HepG2 (cell line): ENCODE measurements around the gene SRSF1. TPM values are rescaled to one million over a fixed set of nuclear protein-coding genes. Genes with fewer than 3 reads are reported as not detected.

Experiments
- GATAD1 ChIP-seq: IDR thresholded peaks from 2 replicates; pipeline ENCODE4 v1.6.1; 2016; ENCODE audit warnings: missing genetic modification reagents, missing compliant biosample characterization
- HNRNPLL ChIP-seq: fragments of 200-400 bp; formaldehyde crosslinking; IDR thresholded peaks from 2 replicates; pipeline ENCODE4 v1.6.1; 2017; ENCODE audit warnings: mild to moderate bottlenecking, low read depth, low read length; ENCODE audit not compliant: poor library complexity, severe bottlenecking
- NBN ChIP-seq: fragments of 450-650 bp; conservative IDR thresholded peaks from 2 replicates; pipeline ENCODE4 v1.6.1; 2017
- NFE2L2 ChIP-seq: fragments of 150-350 bp; IDR thresholded peaks from 2 replicates; pipeline ENCODE4 v1.6.1; 2014; ENCODE audit warnings: low read length
- RELA ChIP-seq: sonication (generic); formaldehyde crosslinking; IDR thresholded peaks from 2 replicates; pipeline ENCODE4 v1.4.0; 2020; ENCODE audit warnings: missing genetic modification reagents
- SMARCC2 ChIP-seq: fragments of 450-650 bp; IDR thresholded peaks from 2 replicates; pipeline ENCODE4 v1.6.1; 2017; ENCODE audit warnings: antibody characterized with exemption, mild to moderate bottlenecking
- TSC22D2 ChIP-seq: sonication (generic); formaldehyde crosslinking; IDR thresholded peaks from 2 replicates; pipeline ENCODE4 v1.5.1; 2020; ENCODE audit warnings: missing genetic modification reagents, mild to moderate bottlenecking, borderline replicate concordance
- ZNF207 ChIP-seq: fragments of 450-650 bp; IDR thresholded peaks from 2 replicates; pipeline ENCODE4 v1.6.1; 2016; ENCODE audit warnings: antibody characterized with exemption, borderline replicate concordance
- ZNF746 ChIP-seq: sonication (generic); formaldehyde crosslinking; IDR thresholded peaks from 2 replicates; pipeline ENCODE4 v1.8.0; 2022; ENCODE audit warnings: mild to moderate bottlenecking, missing genetic modification reagents
- ZNF879 ChIP-seq: sonication (generic); formaldehyde crosslinking; IDR thresholded peaks from 2 replicates; pipeline ENCODE4 v1.8.1; 2023; ENCODE audit warnings: missing genetic modification reagents
- polyA plus RNA-seq, 8 experiments: library from polyadenylated mRNA; depleted of rRNA in 3 of 8; stranded (reverse) in 7 of 8; unstranded in 1 of 8; fragments of >200 nt; fragmentation: Illumina TruSeq in 4 of 8; extraction: Trizol in 4 of 8; gene quantifications; 2 replicates each; pipeline versions ENCODE4 v1.2.1 to v1.2.3, GENCODE V29; 2011 to 2016; ENCODE audit warnings: low read depth in 4 of 8, missing spikeins in 1 of 8, mixed read lengths in 1 of 8; ENCODE audit not compliant: insufficient read depth in 1 of 8
- total RNA-seq, 5 experiments: library from RNA; depleted of rRNA; stranded (reverse); fragments of >200 nt; fragmentation: Illumina TruSeq; extraction: Trizol; gene quantifications; 2 replicates each; pipeline ENCODE4 v1.2.3, GENCODE V29; 2016; ENCODE audit warnings: low read depth in 1 of 5
- TF ChIP-seq, protein P1 (sequence below): sonication (generic); formaldehyde crosslinking; IDR thresholded peaks from 2 replicates; pipeline ENCODE4 v1.4.0; 2020; ENCODE audit warnings: missing genetic modification reagents
- TF ChIP-seq, protein P2 (sequence below): sonication (generic); formaldehyde crosslinking; IDR thresholded peaks from 2 replicates; pipeline ENCODE4 v1.5.0; 2020; ENCODE audit warnings: mild to moderate bottlenecking, missing genetic modification reagents
- TF ChIP-seq, protein P3 (sequence below): sonication (generic); formaldehyde crosslinking; IDR thresholded peaks from 2 replicates; pipeline ENCODE4 v1.4.0; 2020; ENCODE audit warnings: mild to moderate bottlenecking, low read depth, missing genetic modification reagents
- TF ChIP-seq, protein P4 (sequence below): IDR thresholded peaks from 2 replicates; pipeline ENCODE4 v1.6.1; 2016
- TF ChIP-seq, protein P5 (sequence below): sonication (generic); formaldehyde crosslinking; IDR thresholded peaks from 2 replicates; pipeline ENCODE4 v1.5.1; 2020; ENCODE audit warnings: missing genetic modification reagents, mild to moderate bottlenecking, borderline replicate concordance

SRSF1 gene
- total and polyA plus RNA-seq, 2 of the 13 experiments (the other 11 are each of a cell fraction or from before 2014, with no cell fraction given), result 142 to 445 TPM

DNA sequence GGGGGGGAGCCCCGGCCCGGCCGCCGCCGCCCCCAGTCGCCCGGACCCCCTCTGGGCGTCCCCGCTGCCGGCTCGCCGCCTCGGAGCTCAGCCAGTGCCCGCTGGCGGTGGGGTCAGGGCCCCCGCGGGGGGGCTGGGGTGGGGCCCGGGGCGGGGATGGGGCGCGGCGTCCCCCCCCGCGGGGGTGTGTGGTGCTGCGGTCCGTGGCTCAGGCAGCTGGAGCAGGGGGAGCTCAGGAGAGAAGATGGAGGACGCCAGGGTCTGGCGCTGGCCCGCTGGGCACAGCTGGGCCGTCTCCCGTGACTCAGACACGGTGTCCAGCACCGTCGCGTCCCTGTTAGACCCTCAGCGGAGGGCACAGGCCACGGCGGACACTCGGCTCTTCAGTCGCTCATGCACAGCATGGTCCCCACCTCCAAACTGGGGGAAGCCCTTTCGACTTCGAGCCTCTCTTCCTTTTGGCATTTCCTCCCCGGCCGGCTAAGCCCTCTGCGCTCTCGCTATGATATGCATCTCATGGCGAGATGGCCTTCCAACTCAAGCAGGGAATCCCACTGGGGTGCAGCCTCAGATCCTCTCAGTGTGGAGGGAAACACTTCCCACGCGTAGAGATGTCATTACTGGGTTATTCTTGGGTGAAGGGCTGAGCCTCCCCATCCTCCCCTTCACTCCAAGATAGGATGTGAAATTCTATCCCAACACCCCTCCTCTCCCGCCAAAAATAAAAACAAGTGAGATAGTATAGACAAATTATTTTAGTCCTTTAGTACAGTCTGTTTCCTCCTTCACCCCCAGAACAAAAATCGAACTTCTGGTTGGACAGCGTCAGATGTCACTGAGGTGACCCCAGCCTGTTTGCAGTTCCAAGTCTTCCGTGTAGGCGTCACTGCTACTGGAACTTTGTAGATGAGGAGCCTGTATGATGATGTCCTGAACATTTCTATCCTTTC is 18.5 kb downstream of the SRSF1 start (continued):
- TF ChIP-seq TSC22D2, result no peak; the same call in 1 of the 2 replicates
- TF ChIP-seq RELA, result no peak
- TF ChIP-seq, protein P1, sequence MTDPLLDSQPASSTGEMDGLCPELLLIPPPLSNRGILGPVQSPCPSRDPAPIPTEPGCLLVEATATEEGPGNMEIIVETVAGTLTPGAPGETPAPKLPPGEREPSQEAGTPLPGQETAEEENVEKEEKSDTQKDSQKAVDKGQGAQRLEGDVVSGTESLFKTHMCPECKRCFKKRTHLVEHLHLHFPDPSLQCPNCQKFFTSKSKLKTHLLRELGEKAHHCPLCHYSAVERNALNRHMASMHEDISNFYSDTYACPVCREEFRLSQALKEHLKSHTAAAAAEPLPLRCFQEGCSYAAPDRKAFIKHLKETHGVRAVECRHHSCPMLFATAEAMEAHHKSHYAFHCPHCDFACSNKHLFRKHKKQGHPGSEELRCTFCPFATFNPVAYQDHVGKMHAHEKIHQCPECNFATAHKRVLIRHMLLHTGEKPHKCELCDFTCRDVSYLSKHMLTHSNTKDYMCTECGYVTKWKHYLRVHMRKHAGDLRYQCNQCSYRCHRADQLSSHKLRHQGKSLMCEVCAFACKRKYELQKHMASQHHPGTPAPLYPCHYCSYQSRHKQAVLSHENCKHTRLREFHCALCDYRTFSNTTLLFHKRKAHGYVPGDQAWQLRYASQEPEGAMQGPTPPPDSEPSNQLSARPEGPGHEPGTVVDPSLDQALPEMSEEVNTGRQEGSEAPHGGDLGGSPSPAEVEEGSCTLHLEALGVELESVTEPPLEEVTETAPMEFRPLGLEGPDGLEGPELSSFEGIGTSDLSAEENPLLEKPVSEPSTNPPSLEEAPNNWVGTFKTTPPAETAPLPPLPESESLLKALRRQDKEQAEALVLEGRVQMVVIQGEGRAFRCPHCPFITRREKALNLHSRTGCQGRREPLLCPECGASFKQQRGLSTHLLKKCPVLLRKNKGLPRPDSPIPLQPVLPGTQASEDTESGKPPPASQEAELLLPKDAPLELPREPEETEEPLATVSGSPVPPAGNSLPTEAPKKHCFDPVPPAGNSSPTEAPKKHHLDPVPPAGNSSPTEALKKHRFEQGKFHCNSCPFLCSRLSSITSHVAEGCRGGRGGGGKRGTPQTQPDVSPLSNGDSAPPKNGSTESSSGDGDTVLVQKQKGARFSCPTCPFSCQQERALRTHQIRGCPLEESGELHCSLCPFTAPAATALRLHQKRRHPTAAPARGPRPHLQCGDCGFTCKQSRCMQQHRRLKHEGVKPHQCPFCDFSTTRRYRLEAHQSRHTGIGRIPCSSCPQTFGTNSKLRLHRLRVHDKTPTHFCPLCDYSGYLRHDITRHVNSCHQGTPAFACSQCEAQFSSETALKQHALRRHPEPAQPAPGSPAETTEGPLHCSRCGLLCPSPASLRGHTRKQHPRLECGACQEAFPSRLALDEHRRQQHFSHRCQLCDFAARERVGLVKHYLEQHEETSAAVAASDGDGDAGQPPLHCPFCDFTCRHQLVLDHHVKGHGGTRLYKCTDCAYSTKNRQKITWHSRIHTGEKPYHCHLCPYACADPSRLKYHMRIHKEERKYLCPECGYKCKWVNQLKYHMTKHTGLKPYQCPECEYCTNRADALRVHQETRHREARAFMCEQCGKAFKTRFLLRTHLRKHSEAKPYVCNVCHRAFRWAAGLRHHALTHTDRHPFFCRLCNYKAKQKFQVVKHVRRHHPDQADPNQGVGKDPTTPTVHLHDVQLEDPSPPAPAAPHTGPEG (CRISPR knock-in tag), result no peak
- no peak for TF ChIP-seq NFE2L2
- TF ChIP-seq SMARCC2, result no peak
- TF ChIP-seq, protein P2, sequence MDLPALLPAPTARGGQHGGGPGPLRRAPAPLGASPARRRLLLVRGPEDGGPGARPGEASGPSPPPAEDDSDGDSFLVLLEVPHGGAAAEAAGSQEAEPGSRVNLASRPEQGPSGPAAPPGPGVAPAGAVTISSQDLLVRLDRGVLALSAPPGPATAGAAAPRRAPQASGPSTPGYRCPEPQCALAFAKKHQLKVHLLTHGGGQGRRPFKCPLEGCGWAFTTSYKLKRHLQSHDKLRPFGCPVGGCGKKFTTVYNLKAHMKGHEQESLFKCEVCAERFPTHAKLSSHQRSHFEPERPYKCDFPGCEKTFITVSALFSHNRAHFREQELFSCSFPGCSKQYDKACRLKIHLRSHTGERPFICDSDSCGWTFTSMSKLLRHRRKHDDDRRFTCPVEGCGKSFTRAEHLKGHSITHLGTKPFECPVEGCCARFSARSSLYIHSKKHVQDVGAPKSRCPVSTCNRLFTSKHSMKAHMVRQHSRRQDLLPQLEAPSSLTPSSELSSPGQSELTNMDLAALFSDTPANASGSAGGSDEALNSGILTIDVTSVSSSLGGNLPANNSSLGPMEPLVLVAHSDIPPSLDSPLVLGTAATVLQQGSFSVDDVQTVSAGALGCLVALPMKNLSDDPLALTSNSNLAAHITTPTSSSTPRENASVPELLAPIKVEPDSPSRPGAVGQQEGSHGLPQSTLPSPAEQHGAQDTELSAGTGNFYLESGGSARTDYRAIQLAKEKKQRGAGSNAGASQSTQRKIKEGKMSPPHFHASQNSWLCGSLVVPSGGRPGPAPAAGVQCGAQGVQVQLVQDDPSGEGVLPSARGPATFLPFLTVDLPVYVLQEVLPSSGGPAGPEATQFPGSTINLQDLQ, result no peak
- peak; percentile 36 for TF ChIP-seq HNRNPLL
- TF ChIP-seq, protein P3, sequence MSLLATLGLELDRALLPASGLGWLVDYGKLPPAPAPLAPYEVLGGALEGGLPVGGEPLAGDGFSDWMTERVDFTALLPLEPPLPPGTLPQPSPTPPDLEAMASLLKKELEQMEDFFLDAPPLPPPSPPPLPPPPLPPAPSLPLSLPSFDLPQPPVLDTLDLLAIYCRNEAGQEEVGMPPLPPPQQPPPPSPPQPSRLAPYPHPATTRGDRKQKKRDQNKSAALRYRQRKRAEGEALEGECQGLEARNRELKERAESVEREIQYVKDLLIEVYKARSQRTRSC (CRISPR knock-in tag), result peak; percentile 63; the same call in 1 of the 2 replicates
- no peak; the same call in 1 of the 2 replicates for TF ChIP-seq ZNF879
- peak; percentile 59; the same call in 1 of the 2 replicates for TF ChIP-seq GATAD1 (CRISPR knock-in tag)
- TF ChIP-seq, protein P4, sequence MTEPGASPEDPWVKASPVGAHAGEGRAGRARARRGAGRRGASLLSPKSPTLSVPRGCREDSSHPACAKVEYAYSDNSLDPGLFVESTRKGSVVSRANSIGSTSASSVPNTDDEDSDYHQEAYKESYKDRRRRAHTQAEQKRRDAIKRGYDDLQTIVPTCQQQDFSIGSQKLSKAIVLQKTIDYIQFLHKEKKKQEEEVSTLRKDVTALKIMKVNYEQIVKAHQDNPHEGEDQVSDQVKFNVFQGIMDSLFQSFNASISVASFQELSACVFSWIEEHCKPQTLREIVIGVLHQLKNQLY, result no peak
- 0 out of 2 replicates have a peak, but pooled peaks have one; percentile 62 for TF ChIP-seq ZNF746 (CRISPR knock-in tag)
- TF ChIP-seq, protein P5, sequence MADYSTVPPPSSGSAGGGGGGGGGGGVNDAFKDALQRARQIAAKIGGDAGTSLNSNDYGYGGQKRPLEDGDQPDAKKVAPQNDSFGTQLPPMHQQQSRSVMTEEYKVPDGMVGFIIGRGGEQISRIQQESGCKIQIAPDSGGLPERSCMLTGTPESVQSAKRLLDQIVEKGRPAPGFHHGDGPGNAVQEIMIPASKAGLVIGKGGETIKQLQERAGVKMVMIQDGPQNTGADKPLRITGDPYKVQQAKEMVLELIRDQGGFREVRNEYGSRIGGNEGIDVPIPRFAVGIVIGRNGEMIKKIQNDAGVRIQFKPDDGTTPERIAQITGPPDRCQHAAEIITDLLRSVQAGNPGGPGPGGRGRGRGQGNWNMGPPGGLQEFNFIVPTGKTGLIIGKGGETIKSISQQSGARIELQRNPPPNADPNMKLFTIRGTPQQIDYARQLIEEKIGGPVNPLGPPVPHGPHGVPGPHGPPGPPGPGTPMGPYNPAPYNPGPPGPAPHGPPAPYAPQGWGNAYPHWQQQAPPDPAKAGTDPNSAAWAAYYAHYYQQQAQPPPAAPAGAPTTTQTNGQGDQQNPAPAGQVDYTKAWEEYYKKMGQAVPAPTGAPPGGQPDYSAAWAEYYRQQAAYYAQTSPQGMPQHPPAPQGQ (CRISPR knock-in tag), result no peak; the same call in 1 of the 2 replicates
- no peak for TF ChIP-seq ZNF207
- TF ChIP-seq NBN, result no peak
